ENCODE data around the gene GCHFR. TPM values are rescaled to one million over a fixed set of nuclear protein-coding genes. Genes with fewer than 3 reads are reported as not detected.

GCHFR gene
- total RNA-seq, 1 donor from 2014 or later, result 12.4 TPM

DNA sequence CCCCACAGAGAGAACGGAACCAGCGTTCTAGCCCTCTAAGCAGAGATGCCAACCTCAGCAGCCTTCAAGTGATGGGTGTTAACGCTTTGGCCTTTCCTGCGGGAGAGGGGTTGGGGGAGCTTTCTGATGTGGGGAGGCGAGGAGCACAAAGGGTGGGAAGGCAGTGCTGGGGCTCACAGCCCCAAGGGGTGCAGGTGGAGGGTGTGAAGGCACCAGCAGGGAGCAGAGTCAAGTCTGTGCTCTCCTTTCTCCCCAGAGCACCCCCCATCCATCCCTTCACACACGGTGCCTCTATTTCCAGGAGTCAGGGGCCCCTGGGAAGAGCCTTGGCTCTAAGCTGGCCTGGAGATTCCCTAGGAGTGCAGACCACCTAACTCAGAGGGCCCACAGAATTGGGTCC is 10.0 kb downstream of the GCHFR start:
- TF ChIP-seq, protein P1, sequence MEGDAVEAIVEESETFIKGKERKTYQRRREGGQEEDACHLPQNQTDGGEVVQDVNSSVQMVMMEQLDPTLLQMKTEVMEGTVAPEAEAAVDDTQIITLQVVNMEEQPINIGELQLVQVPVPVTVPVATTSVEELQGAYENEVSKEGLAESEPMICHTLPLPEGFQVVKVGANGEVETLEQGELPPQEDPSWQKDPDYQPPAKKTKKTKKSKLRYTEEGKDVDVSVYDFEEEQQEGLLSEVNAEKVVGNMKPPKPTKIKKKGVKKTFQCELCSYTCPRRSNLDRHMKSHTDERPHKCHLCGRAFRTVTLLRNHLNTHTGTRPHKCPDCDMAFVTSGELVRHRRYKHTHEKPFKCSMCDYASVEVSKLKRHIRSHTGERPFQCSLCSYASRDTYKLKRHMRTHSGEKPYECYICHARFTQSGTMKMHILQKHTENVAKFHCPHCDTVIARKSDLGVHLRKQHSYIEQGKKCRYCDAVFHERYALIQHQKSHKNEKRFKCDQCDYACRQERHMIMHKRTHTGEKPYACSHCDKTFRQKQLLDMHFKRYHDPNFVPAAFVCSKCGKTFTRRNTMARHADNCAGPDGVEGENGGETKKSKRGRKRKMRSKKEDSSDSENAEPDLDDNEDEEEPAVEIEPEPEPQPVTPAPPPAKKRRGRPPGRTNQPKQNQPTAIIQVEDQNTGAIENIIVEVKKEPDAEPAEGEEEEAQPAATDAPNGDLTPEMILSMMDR (IDR thresholded peaks at IDR 0.05; ENCODE audit: insufficient read depth, low read length, severe bottlenecking), result no peak
- no peak for DNase-seq (ENCODE audit: low read depth)
- peaks cover 27% of the 10 kb centered on the region for H3K36me3 ChIP-seq (ENCODE audit: control insufficient read depth, insufficient read depth, low read length)
- no peaks in the 10 kb centered on the region for H3K27me3 ChIP-seq (ENCODE audit: control insufficient read depth, insufficient read depth, low read length)
- H3K4me3 ChIP-seq (ENCODE audit: low read depth, low read length), result no peak overlapping the region
- FAIRE-seq, result no peak

DNA sequence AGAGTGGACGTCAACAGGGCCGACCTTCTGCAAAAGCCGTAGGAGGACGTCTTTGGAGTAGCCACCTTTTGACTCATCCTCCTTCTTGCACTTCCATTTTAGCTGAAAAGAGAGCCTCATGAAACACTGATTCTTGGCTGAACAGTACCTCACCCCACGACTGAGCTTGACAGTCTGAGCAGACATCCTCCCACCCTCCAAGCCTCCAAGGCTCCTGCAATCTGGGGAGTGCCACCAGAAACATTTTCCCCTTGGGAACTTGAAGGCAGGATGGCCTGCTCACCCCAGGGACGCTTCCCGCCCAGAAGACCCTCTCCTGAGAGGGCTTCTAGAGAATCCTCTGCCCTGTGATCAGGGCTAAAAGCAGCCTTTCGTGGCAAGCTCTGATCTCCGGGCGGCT is 11.1 kb downstream of the GCHFR start:
- Histone ChIP-seq H3K36me3 (ENCODE audit: control insufficient read depth, insufficient read depth, low read length) (peaks cover 36% of the 10 kb centered on the region), H3K27me3 (ENCODE audit: control insufficient read depth, insufficient read depth, low read length) (no peaks in the 10 kb centered on the region)

DNA sequence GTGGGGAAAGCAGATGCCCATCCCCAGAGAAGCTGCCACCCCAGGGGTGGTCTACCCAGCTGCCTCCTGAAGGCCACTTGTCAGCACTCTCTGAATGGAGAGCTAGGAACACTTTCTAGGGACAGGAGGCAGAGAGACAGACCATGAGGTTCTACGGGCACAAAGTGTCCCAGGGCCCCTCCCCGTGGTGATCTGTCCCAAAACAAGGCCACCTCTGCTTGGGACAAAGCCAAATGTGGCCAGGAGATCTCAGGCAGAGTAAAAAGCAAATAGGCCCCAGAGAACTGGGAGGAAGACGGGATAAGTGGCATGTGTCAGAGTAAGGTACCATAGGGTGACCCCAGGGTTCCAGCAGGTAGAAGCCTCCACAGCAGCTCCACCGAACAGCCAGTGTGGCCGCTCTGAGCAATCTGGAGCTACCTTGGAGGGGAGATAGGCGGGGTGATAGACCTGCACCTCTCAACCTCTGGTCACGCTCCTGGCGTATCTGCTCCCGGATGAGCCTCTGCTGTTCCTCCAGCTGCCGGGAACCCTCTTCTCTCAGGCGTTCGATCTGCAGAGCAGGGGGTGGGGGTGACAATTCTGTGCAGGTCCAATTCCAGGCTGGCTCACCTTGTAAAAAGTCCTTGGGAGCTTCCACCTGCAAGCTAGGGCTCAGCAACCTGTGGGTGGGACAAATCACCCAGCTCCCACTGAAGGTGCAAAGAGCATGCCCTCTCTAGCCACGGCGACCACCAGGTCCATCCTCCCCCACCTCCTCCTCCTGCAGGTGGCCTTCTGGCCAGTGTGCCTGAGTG is 12.1 kb downstream of the GCHFR start:
- DNase-seq (ENCODE audit: low read depth) (no peak), FAIRE-seq (no peak)
- Histone ChIP-seq H3K4me3 (ENCODE audit: low read depth, low read length) (no peak overlapping the region), H3K27me3 (ENCODE audit: control insufficient read depth, insufficient read depth, low read length) (no peaks in the 10 kb centered on the region), H3K36me3 (ENCODE audit: control insufficient read depth, insufficient read depth, low read length) (peaks cover 37% of the 10 kb centered on the region)
- TF ChIP-seq, protein P1 (IDR thresholded peaks at IDR 0.05; ENCODE audit: insufficient read depth, low read length, severe bottlenecking), result no peak

More for the DNA sequence above, 11.1 kb downstream of the GCHFR start:
- no peak overlapping the region for H3K4me3 ChIP-seq (ENCODE audit: low read depth, low read length)
- DNase-seq (ENCODE audit: low read depth) (no peak), FAIRE-seq (peak; percentile 32)
- TF ChIP-seq, protein P1 (IDR thresholded peaks at IDR 0.05; ENCODE audit: insufficient read depth, low read length, severe bottlenecking), result no peak

DNA sequence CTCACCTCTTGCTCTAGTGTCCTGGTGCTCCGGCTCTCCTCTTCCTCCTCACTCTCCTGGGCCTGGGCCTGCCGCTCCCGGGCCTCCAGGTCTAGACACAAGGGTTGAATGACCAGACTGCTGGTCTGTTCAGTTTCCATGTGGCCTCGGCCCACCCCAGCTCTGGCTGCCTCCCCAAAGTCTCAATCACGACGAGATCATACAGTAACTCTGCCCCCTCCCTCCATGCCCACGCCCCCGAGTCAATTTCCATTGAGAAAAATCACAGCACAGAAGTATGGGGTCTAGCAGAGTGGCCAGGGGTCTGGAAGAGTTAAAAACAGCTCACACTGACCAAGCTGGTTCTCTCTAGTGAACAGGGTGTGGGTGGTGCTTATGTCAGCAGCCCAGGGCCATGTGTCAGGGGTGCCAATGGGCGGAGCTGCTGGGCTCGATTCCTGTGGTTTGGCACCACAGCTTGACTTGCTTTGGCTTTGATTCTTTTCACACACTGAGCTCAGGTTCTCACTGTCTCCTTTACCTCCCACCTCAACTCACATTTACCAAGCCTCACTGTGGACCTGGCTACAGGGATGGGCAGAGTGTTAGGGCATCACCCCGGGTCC is 12.8 kb downstream of the GCHFR start:
- TF ChIP-seq, protein P1 (IDR thresholded peaks at IDR 0.05; ENCODE audit: insufficient read depth, low read length, severe bottlenecking), result no peak
- H3K4me3 ChIP-seq (ENCODE audit: low read depth, low read length), result no peak overlapping the region
- FAIRE-seq (peak; percentile 99), DNase-seq (ENCODE audit: low read depth) (peak; percentile 89)
- no peaks in the 10 kb centered on the region for H3K27me3 ChIP-seq (ENCODE audit: control insufficient read depth, insufficient read depth, low read length)
- peaks cover 36% of the 10 kb centered on the region for H3K36me3 ChIP-seq (ENCODE audit: control insufficient read depth, insufficient read depth, low read length)

DNA sequence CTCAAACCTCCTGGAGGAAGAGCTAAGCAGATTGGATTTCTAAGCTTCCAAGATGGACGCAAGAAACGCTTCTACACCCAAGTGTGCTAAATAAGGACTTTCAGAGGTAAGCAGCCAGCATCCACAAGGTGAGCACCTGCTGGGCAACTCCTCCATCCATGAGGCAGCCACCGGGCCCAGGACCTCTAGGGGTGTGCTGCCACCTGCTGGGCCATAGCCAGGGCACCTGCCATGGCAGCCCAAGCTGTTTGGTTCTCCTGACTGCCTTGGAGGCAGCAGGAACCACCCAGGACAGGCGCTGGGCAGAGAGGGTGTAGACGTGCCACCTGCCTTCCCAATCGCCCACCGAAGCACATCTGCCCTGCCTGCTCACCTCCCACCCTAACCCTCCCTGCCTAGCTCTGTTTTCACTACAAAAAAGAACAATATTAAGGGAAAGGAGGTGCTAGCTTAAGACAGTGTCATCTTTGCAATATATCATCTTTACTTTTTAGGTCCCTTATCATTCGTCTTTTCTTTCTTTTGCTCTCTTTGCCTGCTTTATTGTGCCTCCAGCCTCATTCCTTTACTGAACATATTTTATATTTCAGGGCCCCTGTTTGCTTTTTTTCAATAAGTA is 18.9 kb downstream of the GCHFR start:
- peak; percentile 62 for FAIRE-seq
- no peak overlapping the region for H3K4me3 ChIP-seq (ENCODE audit: low read depth, low read length)
- DNase-seq (ENCODE audit: low read depth), result peak; percentile 65
- H3K27me3 ChIP-seq (ENCODE audit: control insufficient read depth, insufficient read depth, low read length), result no peaks in the 10 kb centered on the region
- peaks cover 13% of the 10 kb centered on the region for H3K36me3 ChIP-seq (ENCODE audit: control insufficient read depth, insufficient read depth, low read length)
- TF ChIP-seq, protein P1 (IDR thresholded peaks at IDR 0.05; ENCODE audit: insufficient read depth, low read length, severe bottlenecking), result peak; percentile 97
